Measurements from ENCODE around the gene UBR2. TPM values are rescaled to one million over a fixed set of nuclear protein-coding genes. Genes with fewer than 3 reads are reported as not detected.

UBR2 gene
- total and polyA plus RNA-seq, 2 of the 13 experiments (the other 11 are each of a cell fraction or from before 2014, with no cell fraction given): 17.6 to 29.3 TPM

- TF ChIP-seq U2AF1 (optimal IDR thresholded peaks at IDR 0.05; ENCODE audit: low read depth, low read length) (peak; percentile 35), ZNF138 (CRISPR knock-in tag; IDR thresholded peaks at IDR 0.05; ENCODE audit: low read depth) (0 out of 2 replicates have a peak, but pooled peaks have one; percentile 43), MATR3 (CRISPR knock-in tag; IDR thresholded peaks at IDR 0.05) (no peak), E2F1 (CRISPR knock-in tag; IDR thresholded peaks at IDR 0.05) (no peak), IRX3 (CRISPR knock-in tag; IDR thresholded peaks at IDR 0.05; ENCODE audit: borderline replicate concordance, low read depth) (0 out of 2 replicates have a peak, but pooled peaks have one; percentile 2), TCF7 (IDR thresholded peaks at IDR 0.05; ENCODE audit: low read depth) (no peak), ZNF569 (CRISPR knock-in tag; IDR thresholded peaks at IDR 0.05; ENCODE audit: borderline replicate concordance) (no peak), ZFX (CRISPR knock-in tag; IDR thresholded peaks at IDR 0.05; ENCODE audit: low read depth) (no peak; the same call in 1 of the 2 replicates), REPIN1 (CRISPR knock-in tag; IDR thresholded peaks at IDR 0.05; ENCODE audit: borderline replicate concordance, low read depth) (no peak), FOXA3 (CRISPR knock-in tag; IDR thresholded peaks at IDR 0.05) (no peak), FOSL1 (CRISPR knock-in tag; IDR thresholded peaks at IDR 0.05; ENCODE audit: borderline replicate concordance) (no peak), ZBTB38 (CRISPR knock-in tag; IDR thresholded peaks at IDR 0.05) (no peak), ZNF546 (CRISPR knock-in tag; conservative IDR thresholded peaks at IDR 0.05) (0 out of 2 replicates have a peak, but pooled peaks have one; percentile 68), PLSCR1 (CRISPR knock-in tag; IDR thresholded peaks at IDR 0.05; ENCODE audit: borderline replicate concordance) (no peak), ZXDC (CRISPR knock-in tag; IDR thresholded peaks at IDR 0.05) (no peak), MBNL3 (CRISPR knock-in tag; conservative IDR thresholded peaks at IDR 0.05) (no peak), ZBTB34 (CRISPR knock-in tag; IDR thresholded peaks at IDR 0.05) (no peak), MIXL1 (CRISPR knock-in tag; IDR thresholded peaks at IDR 0.05) (no peak), GTF2F1 (IDR thresholded peaks at IDR 0.05; ENCODE audit: low read length) (no peak), ZNF558 (CRISPR knock-in tag; IDR thresholded peaks at IDR 0.05; ENCODE audit: borderline replicate concordance) (peak; percentile 76; the same call in 1 of the 2 replicates), SNRNP70 (IDR thresholded peaks at IDR 0.05; ENCODE audit: low read depth, low read length) (no peak), HCFC1 (IDR thresholded peaks at IDR 0.05; ENCODE audit: low read depth, low read length) (0 out of 2 replicates have a peak, but pooled peaks have one; percentile 14), ZNF777 (CRISPR knock-in tag; IDR thresholded peaks at IDR 0.05) (no peak), TFAP4 (IDR thresholded peaks at IDR 0.05; ENCODE audit: borderline replicate concordance, low read depth) (0 out of 2 replicates have a peak, but pooled peaks have one; percentile 56), PHF21A (CRISPR knock-in tag; IDR thresholded peaks at IDR 0.05) (no peak; the same call in 1 of the 2 replicates)
Observed at GRCh38 chr6:42564506-42564825, 637 bp downstream of the UBR2 start (continued).
